ENCODE data around the gene PCSK6. TPM values are rescaled to one million over a fixed set of nuclear protein-coding genes. Genes with fewer than 3 reads are reported as not detected.

The PCSK6 gene
- polyA plus RNA-seq, 1 experiment = 0.29 TPM

- no peak for DNase-seq (ENCODE audit: low read depth)
- no peak for TF ChIP-seq CTCF (IDR thresholded peaks at IDR 0.05; ENCODE audit: insufficient read depth, low read depth, low read length)
- no peak overlapping the region for H3K4me3 ChIP-seq (ENCODE audit: low read depth, low read length)
- H3K27me3 ChIP-seq (ENCODE audit: control insufficient read depth, insufficient read depth, low read length) = no peaks in the 10 kb centered on the region
- ChIA-PET POLR2A (no interaction called here), CTCF (interaction anchor here (1.3 kb wide), 1 partner anchor 34 kb away, joined by 3 read pairs; no protein-coding TSS in a partner anchor)
- no peaks in the 10 kb centered on the region for H3K36me3 ChIP-seq (ENCODE audit: control insufficient read depth, insufficient read depth, low read length)
Measured at GRCh38 chr15:101536166-101536874, 46.8 kb upstream of the PCSK6 start.

- 0 out of 2 replicates have a peak, but pooled peaks cover under 1% of the 10 kb centered on the region for H3K27me3 ChIP-seq (ENCODE audit: control insufficient read depth, insufficient read depth, low read length)
- no peak overlapping the region for H3K4me3 ChIP-seq (ENCODE audit: low read depth, low read length)
- H3K36me3 ChIP-seq (ENCODE audit: control insufficient read depth, insufficient read depth, low read length) = no peaks in the 10 kb centered on the region
- DNase-seq (ENCODE audit: low read depth) = no peak
- TF ChIP-seq CTCF (IDR thresholded peaks at IDR 0.05; ENCODE audit: insufficient read depth, low read depth, low read length) = no peak
- ChIA-PET POLR2A (no interaction called here), CTCF (interaction anchor here (0.7 to 0.8 kb wide), 2 partner anchors 12 to 24 kb away, joined by 3 read pairs; no protein-coding TSS in a partner anchor)
Measured at GRCh38 chr15:101535170-101535902, 45.8 kb upstream of the PCSK6 start.

- no peak overlapping the region for H3K4me3 ChIP-seq (ENCODE audit: low read depth, low read length)
- DNase-seq (ENCODE audit: low read depth) = no peak
- 0 out of 2 replicates have a peak, but pooled peaks cover 1% of the 10 kb centered on the region for H3K27me3 ChIP-seq (ENCODE audit: control insufficient read depth, insufficient read depth, low read length)
- POLR2A ChIA-PET = no interaction called here
- no peaks in the 10 kb centered on the region for H3K36me3 ChIP-seq (ENCODE audit: control insufficient read depth, insufficient read depth, low read length)
- CTCF ChIA-PET = interaction anchor here (0.7 to 0.8 kb wide), 2 partner anchors 11 to 23 kb away, joined by 3 read pairs; no protein-coding TSS in a partner anchor
- TF ChIP-seq CTCF (IDR thresholded peaks at IDR 0.05; ENCODE audit: insufficient read depth, low read depth, low read length) = no peak
Measured at GRCh38 chr15:101534376-101534970, 45.0 kb upstream of the PCSK6 start.

GRCh38 chr15:101533371-101534140 is 44.0 kb upstream of the PCSK6 start:
- ChIA-PET CTCF (no interaction called here), POLR2A (no interaction called here)

More at GRCh38 chr15:101533371-101534140, 44.0 kb upstream of the PCSK6 start:
- no peak for TF ChIP-seq CTCF (IDR thresholded peaks at IDR 0.05; ENCODE audit: insufficient read depth, low read depth, low read length)
- Histone ChIP-seq H3K36me3 (ENCODE audit: control insufficient read depth, insufficient read depth, low read length) (no peaks in the 10 kb centered on the region), H3K4me3 (ENCODE audit: low read depth, low read length) (no peak overlapping the region), H3K27me3 (ENCODE audit: control insufficient read depth, insufficient read depth, low read length) (0 out of 2 replicates have a peak, but pooled peaks cover 1% of the 10 kb centered on the region)
- DNase-seq (ENCODE audit: low read depth) = no peak

Data from BJ (cell line).